OCI-LY7 (cell line): ENCODE measurements around the gene KCNMA1.

Experiments used
- EZH2phosphoT487 ChIP-seq: fragments of 200-600 bp; sonication (generic); IDR thresholded peaks from 2 replicates; pipeline ENCODE4 v1.6.1; 2018; ENCODE audit warnings: low read depth, borderline replicate concordance, mild to moderate bottlenecking, mixed run types, antibody characterized with exemption, low read length, moderate library complexity, mixed read lengths
- TF ChIP-seq, protein P1 (sequence below): fragments of 200-600 bp; sonication (generic); conservative IDR thresholded peaks from 2 replicates; pipeline ENCODE4 v1.5.1; 2014; ENCODE audit warnings: mild to moderate bottlenecking, antibody characterized with exemption, low read length, moderate library complexity, mixed read lengths

DNA sequence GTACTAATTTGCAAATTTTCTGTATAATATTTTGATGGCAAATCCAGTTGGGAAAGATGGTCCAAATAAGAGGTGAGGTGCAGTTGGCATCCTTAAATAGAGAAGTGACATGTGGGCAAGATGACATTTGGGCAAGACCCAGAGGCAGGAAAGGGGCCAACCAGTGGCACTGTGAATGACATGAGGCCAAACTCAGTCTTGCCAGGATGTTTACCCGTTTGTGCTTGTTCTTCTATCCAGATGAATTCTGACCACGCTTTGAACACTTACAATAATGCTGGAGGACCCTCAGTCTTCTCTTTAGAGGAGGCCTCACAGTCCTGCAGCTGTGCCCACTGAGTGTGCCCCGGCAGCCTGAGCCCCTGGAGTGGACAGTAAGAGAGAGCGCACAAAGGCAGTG lies 45.1 kb downstream of the KCNMA1 start:
- TF ChIP-seq, protein P1, sequence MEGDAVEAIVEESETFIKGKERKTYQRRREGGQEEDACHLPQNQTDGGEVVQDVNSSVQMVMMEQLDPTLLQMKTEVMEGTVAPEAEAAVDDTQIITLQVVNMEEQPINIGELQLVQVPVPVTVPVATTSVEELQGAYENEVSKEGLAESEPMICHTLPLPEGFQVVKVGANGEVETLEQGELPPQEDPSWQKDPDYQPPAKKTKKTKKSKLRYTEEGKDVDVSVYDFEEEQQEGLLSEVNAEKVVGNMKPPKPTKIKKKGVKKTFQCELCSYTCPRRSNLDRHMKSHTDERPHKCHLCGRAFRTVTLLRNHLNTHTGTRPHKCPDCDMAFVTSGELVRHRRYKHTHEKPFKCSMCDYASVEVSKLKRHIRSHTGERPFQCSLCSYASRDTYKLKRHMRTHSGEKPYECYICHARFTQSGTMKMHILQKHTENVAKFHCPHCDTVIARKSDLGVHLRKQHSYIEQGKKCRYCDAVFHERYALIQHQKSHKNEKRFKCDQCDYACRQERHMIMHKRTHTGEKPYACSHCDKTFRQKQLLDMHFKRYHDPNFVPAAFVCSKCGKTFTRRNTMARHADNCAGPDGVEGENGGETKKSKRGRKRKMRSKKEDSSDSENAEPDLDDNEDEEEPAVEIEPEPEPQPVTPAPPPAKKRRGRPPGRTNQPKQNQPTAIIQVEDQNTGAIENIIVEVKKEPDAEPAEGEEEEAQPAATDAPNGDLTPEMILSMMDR: no peak
- TF ChIP-seq EZH2phosphoT487: no peak
